Measurements from ENCODE around the gene ACP1.
"Not testable (repeated sequence)": the region's sequence is repeated elsewhere in the genome, so short reads cannot be mapped to it uniquely, and the experiment has no call there.

The ACP1 gene

GRCh38 chr2:309148-309953 is 44.6 kb downstream of the ACP1 start:
- no peak for DNase-seq (ENCODE audit: low read depth in 2 of 2)
- H3K4me3 ChIP-seq (replicated peaks in 1 of 2; ENCODE audit: low read depth in 2 of 2, low read length in 2 of 2), result no peak overlapping the region
- TF ChIP-seq, protein P1, sequence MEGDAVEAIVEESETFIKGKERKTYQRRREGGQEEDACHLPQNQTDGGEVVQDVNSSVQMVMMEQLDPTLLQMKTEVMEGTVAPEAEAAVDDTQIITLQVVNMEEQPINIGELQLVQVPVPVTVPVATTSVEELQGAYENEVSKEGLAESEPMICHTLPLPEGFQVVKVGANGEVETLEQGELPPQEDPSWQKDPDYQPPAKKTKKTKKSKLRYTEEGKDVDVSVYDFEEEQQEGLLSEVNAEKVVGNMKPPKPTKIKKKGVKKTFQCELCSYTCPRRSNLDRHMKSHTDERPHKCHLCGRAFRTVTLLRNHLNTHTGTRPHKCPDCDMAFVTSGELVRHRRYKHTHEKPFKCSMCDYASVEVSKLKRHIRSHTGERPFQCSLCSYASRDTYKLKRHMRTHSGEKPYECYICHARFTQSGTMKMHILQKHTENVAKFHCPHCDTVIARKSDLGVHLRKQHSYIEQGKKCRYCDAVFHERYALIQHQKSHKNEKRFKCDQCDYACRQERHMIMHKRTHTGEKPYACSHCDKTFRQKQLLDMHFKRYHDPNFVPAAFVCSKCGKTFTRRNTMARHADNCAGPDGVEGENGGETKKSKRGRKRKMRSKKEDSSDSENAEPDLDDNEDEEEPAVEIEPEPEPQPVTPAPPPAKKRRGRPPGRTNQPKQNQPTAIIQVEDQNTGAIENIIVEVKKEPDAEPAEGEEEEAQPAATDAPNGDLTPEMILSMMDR (IDR thresholded peaks at IDR 0.05; ENCODE audit: low read depth, low read length), result no peak

DNA sequence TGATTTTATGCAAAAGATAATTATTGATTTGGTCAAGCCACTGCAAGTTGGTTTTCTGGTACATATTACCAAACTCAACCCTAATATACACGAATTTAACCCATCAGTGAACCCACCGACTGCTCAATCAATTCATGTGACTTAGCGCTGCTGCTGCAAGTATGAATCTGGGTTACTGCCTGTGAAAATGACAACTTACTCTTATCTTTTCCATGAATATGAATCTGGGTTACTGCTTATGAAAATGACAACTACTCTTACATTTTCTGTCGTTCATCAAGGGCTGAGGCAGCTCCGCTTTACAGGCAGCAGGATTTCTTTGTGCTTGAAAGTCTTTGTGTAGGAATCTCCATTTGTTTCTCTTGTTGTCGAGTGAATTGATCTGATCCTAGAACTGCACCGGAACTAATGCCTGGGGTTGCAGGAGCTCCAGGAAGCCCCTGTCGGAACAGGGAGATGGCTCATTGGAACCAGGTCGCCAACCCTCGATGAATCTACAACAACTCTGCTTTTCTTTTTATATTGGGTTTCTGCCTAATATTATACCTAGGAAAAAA is 45.3 kb downstream of the ACP1 start:
- no peak for DNase-seq (ENCODE audit: low read depth in 2 of 2)
- no peak overlapping the region for H3K4me3 ChIP-seq (replicated peaks in 1 of 2; ENCODE audit: low read depth in 2 of 2, low read length in 2 of 2)
- TF ChIP-seq, protein P1 (IDR thresholded peaks at IDR 0.05; ENCODE audit: low read depth, low read length), result no peak

GRCh38 chr2:310994-311393 is 46.2 kb downstream of the ACP1 start:
- H3K4me3 ChIP-seq (replicated peaks in 1 of 2; ENCODE audit: low read depth in 2 of 2, low read length in 2 of 2), result no peak overlapping the region
- no peak for DNase-seq (ENCODE audit: low read depth in 2 of 2)
- TF ChIP-seq, protein P1 (IDR thresholded peaks at IDR 0.05; ENCODE audit: low read depth, low read length), result no peak

GRCh38 chr2:313991-314390 is 49.2 kb downstream of the ACP1 start:
- TF ChIP-seq, protein P1 (IDR thresholded peaks at IDR 0.05; ENCODE audit: low read depth, low read length), result no peak
- no peak for DNase-seq (ENCODE audit: low read depth in 2 of 2)
- no peak overlapping the region for H3K4me3 ChIP-seq (replicated peaks in 1 of 2; ENCODE audit: low read depth in 2 of 2, low read length in 2 of 2)

DNA sequence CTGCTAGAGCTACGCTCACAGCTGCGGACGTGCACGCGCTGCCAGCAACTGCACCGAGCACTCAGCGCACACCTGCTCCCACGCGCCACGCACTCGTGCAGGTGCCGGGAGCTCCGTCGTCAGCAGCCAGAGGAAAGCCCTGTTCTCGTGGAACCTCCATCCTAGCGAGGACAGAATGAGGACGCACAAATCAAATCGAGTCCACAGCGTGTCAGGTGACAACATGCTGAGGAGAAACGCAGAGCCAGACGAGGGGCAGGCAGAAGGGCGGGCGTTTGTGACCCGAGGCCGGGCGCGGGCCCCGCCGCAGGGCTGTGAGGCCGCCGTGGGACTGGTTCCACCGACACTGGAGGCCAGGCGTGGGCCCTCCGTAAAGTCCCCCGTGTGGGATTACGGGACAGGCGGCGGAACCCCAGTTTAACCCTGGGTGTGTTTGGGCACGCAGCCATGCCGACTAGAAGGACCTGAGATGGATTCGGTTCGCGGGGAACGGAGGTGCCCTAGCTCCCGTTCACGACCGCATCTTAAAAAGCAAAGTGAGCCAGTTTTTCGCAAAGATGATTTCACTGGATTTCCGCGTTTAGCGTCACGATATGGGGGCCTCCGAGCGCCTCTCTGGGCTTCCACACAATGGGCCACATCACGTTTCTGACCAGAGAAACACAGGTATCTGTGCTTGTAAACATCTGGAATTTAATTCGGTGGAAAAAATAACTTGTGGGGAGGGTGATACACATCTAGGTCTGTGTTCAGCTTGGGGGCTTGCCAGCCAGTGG is 50.0 kb downstream of the ACP1 start:
- no peak overlapping the region for H3K4me3 ChIP-seq (replicated peaks in 1 of 2; ENCODE audit: low read depth in 2 of 2, low read length in 2 of 2)
- DNase-seq (ENCODE audit: low read depth in 2 of 2), result no peak
- TF ChIP-seq, protein P1 (IDR thresholded peaks at IDR 0.05; ENCODE audit: low read depth, low read length), result no peak

- DNase-seq (ENCODE audit: low read depth in 2 of 2); H3K4me3 ChIP-seq (replicated peaks in 1 of 2; ENCODE audit: low read depth in 2 of 2, low read length in 2 of 2): not testable (repeated sequence)
Observed at GRCh38 chr2:315925-316324, 51.2 kb downstream of the ACP1 start.

DNA sequence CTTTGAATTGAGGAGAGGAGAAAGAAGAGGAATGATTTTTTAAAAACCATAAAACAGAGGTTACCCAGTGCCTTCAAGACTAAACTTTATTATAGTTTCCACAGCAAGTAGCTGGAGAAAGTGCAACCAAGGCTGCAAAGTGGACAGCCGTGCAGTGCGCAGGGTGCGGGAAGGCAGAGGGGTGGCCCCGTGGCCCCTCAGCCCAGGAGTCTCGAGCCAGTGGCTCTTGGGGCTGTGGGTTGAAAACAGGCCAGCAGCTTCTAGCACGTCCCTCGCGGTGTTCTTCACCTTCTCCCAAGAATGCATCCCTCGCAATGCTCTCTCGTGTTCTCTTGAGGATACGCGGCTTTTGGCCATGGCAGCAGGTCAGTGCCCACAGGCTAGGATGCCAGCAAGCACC is 51.6 kb downstream of the ACP1 start:
- no peak overlapping the region for H3K4me3 ChIP-seq (replicated peaks in 1 of 2; ENCODE audit: low read depth in 2 of 2, low read length in 2 of 2)
- TF ChIP-seq, protein P1 (IDR thresholded peaks at IDR 0.05; ENCODE audit: low read depth, low read length), result no peak
- DNase-seq (ENCODE audit: low read depth in 2 of 2), result no peak
